Neural progenitor cell (in vitro differentiated cells): ENCODE results near the gene CCDC77. TPM values are rescaled to one million over a fixed set of nuclear protein-coding genes. Genes with fewer than 3 reads are reported as not detected.

Experiments
- DNase-seq: peaks from one replicate; pipeline ENCODE4 v3.0.0-alpha.2; 2016; ENCODE audit warnings: low spot score
- H2AFZ ChIP-seq: fragments of 200-600 bp; sonication (generic); replicated peaks from 2 replicates; pipeline ENCODE4 v1.6.1; 2016; ENCODE audit warnings: antibody characterized with exemption
- H3F3A ChIP-seq: fragments of 200-600 bp; sonication (generic); 2 replicates; pipeline ENCODE4 v1.6.1; 2016; ENCODE audit warnings: antibody characterized with exemption, low read depth
- H3K27ac ChIP-seq: fragments of 200-600 bp; sonication (generic); 2 replicates; pipeline ENCODE4 v1.5.1; 2016; ENCODE audit warnings: mild to moderate bottlenecking
- H3K27me3 ChIP-seq: fragments of 200-600 bp; sonication (generic); 2 replicates; pipeline ENCODE4 v1.6.1; 2016; ENCODE audit warnings: mild to moderate bottlenecking, moderate library complexity
- H3K36me3 ChIP-seq: fragments of 200-600 bp; sonication (generic); 2 replicates; pipeline ENCODE4 v1.5.1; 2016
- H3K4me1 ChIP-seq: fragments of 200-600 bp; sonication (generic); 2 replicates; pipeline ENCODE4 v1.6.1; 2016; ENCODE audit warnings: mixed run types
- H3K4me2 ChIP-seq: fragments of 200-600 bp; sonication (generic); 2 replicates; pipeline ENCODE4 v1.6.1; 2016
- H3K4me3 ChIP-seq: fragments of 200-600 bp; sonication (generic); 2 replicates; pipeline ENCODE4 v1.5.1; 2016
- H3K79me2 ChIP-seq: fragments of 200-600 bp; sonication (generic); 2 replicates; pipeline ENCODE4 v1.6.1; 2016; ENCODE audit warnings: low read depth
- H3K9ac ChIP-seq: fragments of 200-600 bp; sonication (generic); 2 replicates; pipeline ENCODE4 v1.6.1; 2016
- H3K9me3 ChIP-seq: fragments of 200-600 bp; sonication (generic); 2 replicates; pipeline ENCODE4 v1.5.1; 2016; ENCODE audit warnings: low read depth
- H4K20me1 ChIP-seq: fragments of 200-600 bp; sonication (generic); 2 replicates; pipeline ENCODE4 v1.6.1; 2016; ENCODE audit warnings: low read depth
- H3K27ac Mint-ChIP-seq: 3 replicates; pipeline ENCODE4 v1.8.0; 2021; ENCODE audit warnings: mixed read lengths
- H3K27me3 Mint-ChIP-seq: 2 replicates; pipeline ENCODE4 v1.8.0; 2022; ENCODE audit warnings: low read depth, mild to moderate bottlenecking, inconsistent platforms, moderate library complexity, mixed read lengths; ENCODE audit not compliant: insufficient read depth
- H3K36me3 Mint-ChIP-seq: 3 replicates; pipeline ENCODE4 v1.8.0; 2021; ENCODE audit warnings: mixed read lengths
- H3K4me1 Mint-ChIP-seq: 3 replicates; pipeline ENCODE4 v1.8.0; 2021; ENCODE audit warnings: mixed read lengths
- H3K4me3 Mint-ChIP-seq: 3 replicates; pipeline ENCODE4 v1.8.0; 2021; ENCODE audit warnings: mild to moderate bottlenecking, moderate library complexity, mixed read lengths
- H3K9me3 Mint-ChIP-seq: 3 replicates; pipeline ENCODE4 v1.8.0; 2020; ENCODE audit warnings: mixed read lengths
- CTCF ChIP-seq: fragments of 200-600 bp; sonication (generic); IDR thresholded peaks from 2 replicates; pipeline ENCODE4 v1.5.1; 2017; ENCODE audit warnings: antibody characterized with exemption, mild to moderate bottlenecking
- EZH2 ChIP-seq: fragments of 200-600 bp; sonication (generic); IDR thresholded peaks from 2 replicates; pipeline ENCODE4 v1.6.1; 2017; ENCODE audit warnings: antibody characterized with exemption, mild to moderate bottlenecking, moderate library complexity
- EZH2phosphoT487 ChIP-seq: fragments of 200-600 bp; sonication (generic); IDR thresholded peaks from 2 replicates; pipeline ENCODE4 v1.6.1; 2017; ENCODE audit warnings: antibody characterized with exemption
- total RNA-seq: library from RNA; depleted of rRNA; stranded (reverse); fragments of >200 nt; gene quantifications from 2 replicates; pipeline ENCODE4 v1.2.3, GENCODE V29; 2015; ENCODE audit warnings: low replicate concordance

Gene CCDC77
- total RNA-seq, 1 donor from 2014 or later: 125 TPM

GRCh38 chr12:447141-447540 lies 45.7 kb downstream of the CCDC77 start:
- Histone ChIP-seq H3K27me3 (no peaks in the 10 kb centered on the region), H2AFZ (no peak overlapping the region), H3K27ac (no peak overlapping the region), H3K79me2 (no peaks in the 10 kb centered on the region), H3K36me3 (no peaks in the 10 kb centered on the region), H3K4me3 (no peak overlapping the region), H4K20me1 (peaks cover under 1% of the 10 kb centered on the region), H3F3A (peaks cover 4% of the 10 kb centered on the region), H3K9me3 (no peaks in the 10 kb centered on the region), H3K9ac (no peak overlapping the region), H3K4me2 (no peak overlapping the region), H3K4me1 (no peaks in the 10 kb centered on the region)
- TF ChIP-seq CTCF (no peak), EZH2phosphoT487 (no peak), EZH2 (no peak)
- peaks cover 2% of the 10 kb centered on the region for H3K36me3 Mint-ChIP-seq
- no peak overlapping the region for H3K4me3 Mint-ChIP-seq
- no peak overlapping the region for H3K27ac Mint-ChIP-seq
- no peak for DNase-seq
- peaks cover 1% of the 10 kb centered on the region for H3K9me3 Mint-ChIP-seq
- no peaks in the 10 kb centered on the region for H3K4me1 Mint-ChIP-seq
- no peaks in the 10 kb centered on the region for H3K27me3 Mint-ChIP-seq

- no peaks in the 10 kb centered on the region for H3K4me1 Mint-ChIP-seq
- peaks cover 4% of the 10 kb centered on the region for H3K36me3 Mint-ChIP-seq
- Histone ChIP-seq H3K9me3 (no peaks in the 10 kb centered on the region), H2AFZ (no peak overlapping the region), H3K4me2 (no peak overlapping the region), H4K20me1 (no peaks in the 10 kb centered on the region), H3K4me1 (no peaks in the 10 kb centered on the region), H3K36me3 (no peaks in the 10 kb centered on the region), H3K4me3 (no peak overlapping the region), H3K79me2 (no peaks in the 10 kb centered on the region), H3F3A (peaks cover 8% of the 10 kb centered on the region), H3K9ac (no peak overlapping the region), H3K27ac (no peak overlapping the region), H3K27me3 (no peaks in the 10 kb centered on the region)
- H3K27ac Mint-ChIP-seq: no peak overlapping the region
- H3K27me3 Mint-ChIP-seq: peaks cover 2% of the 10 kb centered on the region
- H3K9me3 Mint-ChIP-seq: peaks cover 6% of the 10 kb centered on the region
- TF ChIP-seq EZH2: no peak
- TF ChIP-seq EZH2phosphoT487: no peak
- no peak for DNase-seq
- no peak overlapping the region for H3K4me3 Mint-ChIP-seq
Observed at GRCh38 chr12:449203-449602, 47.8 kb downstream of the CCDC77 start.

- Histone ChIP-seq H3K27ac (no peak overlapping the region), H2AFZ (no peak overlapping the region), H3K27me3 (no peaks in the 10 kb centered on the region), H4K20me1 (no peaks in the 10 kb centered on the region), H3K9me3 (no peaks in the 10 kb centered on the region), H3K4me3 (no peak overlapping the region), H3K4me1 (peaks cover under 1% of the 10 kb centered on the region), H3F3A (peaks cover 8% of the 10 kb centered on the region), H3K36me3 (no peaks in the 10 kb centered on the region), H3K79me2 (no peaks in the 10 kb centered on the region), H3K9ac (no peak overlapping the region), H3K4me2 (no peak overlapping the region)
- no peak for TF ChIP-seq CTCF
- no peak for TF ChIP-seq EZH2phosphoT487
- TF ChIP-seq EZH2: no peak
- Mint-ChIP-seq H3K4me1 (peaks cover 10% of the 10 kb centered on the region), H3K9me3 (peaks cover 6% of the 10 kb centered on the region), H3K4me3 (no peak overlapping the region), H3K36me3 (peaks cover 4% of the 10 kb centered on the region), H3K27me3 (peaks cover 2% of the 10 kb centered on the region), H3K27ac (no peak overlapping the region)
- DNase-seq: no peak
Observed at GRCh38 chr12:450438-450837, 49.0 kb downstream of the CCDC77 start.

GRCh38 chr12:452667-453210 lies 51.3 kb downstream of the CCDC77 start:
- peaks cover 6% of the 10 kb centered on the region for H3K9me3 Mint-ChIP-seq
- Histone ChIP-seq H3K36me3 (no peaks in the 10 kb centered on the region), H3K4me2 (no peak overlapping the region), H4K20me1 (no peaks in the 10 kb centered on the region), H3K79me2 (no peaks in the 10 kb centered on the region), H3K9me3 (no peaks in the 10 kb centered on the region), H3K27me3 (peaks cover 6% of the 10 kb centered on the region), H3F3A (peaks cover 8% of the 10 kb centered on the region), H3K27ac (no peak overlapping the region), H3K4me3 (no peak overlapping the region), H3K4me1 (peaks cover 5% of the 10 kb centered on the region), H2AFZ (no peak overlapping the region), H3K9ac (no peak overlapping the region)
- peaks cover 16% of the 10 kb centered on the region for H3K4me1 Mint-ChIP-seq
- H3K27ac Mint-ChIP-seq: no peak overlapping the region
- no peak for DNase-seq
- peaks cover 4% of the 10 kb centered on the region for H3K27me3 Mint-ChIP-seq
- peaks cover 4% of the 10 kb centered on the region for H3K36me3 Mint-ChIP-seq
- TF ChIP-seq CTCF (no peak), EZH2phosphoT487 (no peak), EZH2 (no peak)
- no peak overlapping the region for H3K4me3 Mint-ChIP-seq
